Neural cell (in vitro differentiated cells): ENCODE results near the gene TYW1. TPM values are rescaled to one million over a fixed set of nuclear protein-coding genes. Genes with fewer than 3 reads are reported as not detected.

Experiments used
- H2AFZ ChIP-seq: fragments of 200-600, 300-800 bp; sonication (generic), shearing (Covaris generic); 2 replicates; pipeline ENCODE4 v1.6.0; 2014; ENCODE audit warnings: low read depth, mild to moderate bottlenecking, antibody characterized with exemption, low read length, moderate library complexity
- H3F3A ChIP-seq: fragments of 200-600 bp; shearing (Covaris generic); 2 replicates; pipeline ENCODE4 v1.6.1; 2016; ENCODE audit warnings: mild to moderate bottlenecking, moderate library complexity, mixed read lengths, antibody characterized with exemption, low read length; ENCODE audit not compliant: insufficient read depth, poor library complexity, severe bottlenecking
- H3K27ac ChIP-seq: fragments of 200-600, 300-800 bp; sonication (generic), shearing (Covaris generic); 2 replicates; pipeline ENCODE4 v1.5.1; 2014; ENCODE audit warnings: mild to moderate bottlenecking, low read length, moderate library complexity
- H3K27me3 ChIP-seq: fragments of 300-800, 200-600 bp; sonication (generic), shearing (Covaris generic); 2 replicates; pipeline ENCODE4 v1.6.0; 2014; ENCODE audit warnings: mild to moderate bottlenecking, low read depth, low read length, moderate library complexity; ENCODE audit not compliant: insufficient read depth
- H3K36me3 ChIP-seq: fragments of 300-800, 200-600 bp; sonication (generic), shearing (Covaris generic); 2 replicates; pipeline ENCODE4 v1.5.1; 2014; ENCODE audit warnings: mild to moderate bottlenecking, antibody characterized with exemption, low read length, moderate library complexity; ENCODE audit not compliant: insufficient read depth
- H3K4me2 ChIP-seq: fragments of 300-800, 200-600 bp; sonication (generic), shearing (Covaris generic); 2 replicates; pipeline ENCODE4 v1.6.0; 2014; ENCODE audit warnings: mild to moderate bottlenecking, low read length
- H3K4me3 ChIP-seq: fragments of 300-800, 200-600 bp; sonication (generic), shearing (Covaris generic); 2 replicates; pipeline ENCODE4 v1.5.1; 2014; ENCODE audit warnings: mild to moderate bottlenecking, low read length, moderate library complexity
- H3K79me2 ChIP-seq: fragments of 200-600 bp; shearing (Covaris generic); replicated peaks from 2 replicates; pipeline ENCODE4 v1.6.0; 2014; ENCODE audit warnings: mild to moderate bottlenecking, low read length, moderate library complexity; ENCODE audit not compliant: insufficient read depth
- H3K9ac ChIP-seq: fragments of 300-800, 200-600 bp; sonication (generic), shearing (Covaris generic); 2 replicates; pipeline ENCODE4 v1.6.1; 2016; ENCODE audit warnings: mild to moderate bottlenecking, low read length, mixed read lengths
- H3K9me2 ChIP-seq: fragments of 200-600 bp; shearing (Covaris generic); 2 replicates; pipeline ENCODE4 v1.6.1; 2016; ENCODE audit warnings: mild to moderate bottlenecking, low read length, mixed read lengths; ENCODE audit not compliant: insufficient read depth
- H3K9me3 ChIP-seq: fragments of 200-600, 300-800 bp; sonication (generic), shearing (Covaris generic); 2 replicates; pipeline ENCODE4 v1.6.1; 2016; ENCODE audit warnings: mild to moderate bottlenecking, mixed run types, low read length, moderate library complexity, mixed read lengths
- H4K20me1 ChIP-seq: fragments of 200-600 bp; shearing (Covaris generic); 2 replicates; pipeline ENCODE4 v1.6.1; 2016; ENCODE audit warnings: mild to moderate bottlenecking, mixed run types; ENCODE audit not compliant: insufficient read depth
- EP300 ChIP-seq: fragments of 450-650 bp; conservative IDR thresholded peaks from 2 replicates; pipeline ENCODE4 v1.6.1; 2014; ENCODE audit warnings: antibody characterized with exemption, mild to moderate bottlenecking, moderate library complexity; ENCODE audit not compliant: poor library complexity, severe bottlenecking
- EZH2 ChIP-seq: fragments of 200-600, 300-800 bp; shearing (Covaris generic), sonication (generic); IDR thresholded peaks from 2 replicates; pipeline ENCODE4 v1.6.1; 2014; ENCODE audit warnings: antibody characterized with exemption, low read length, borderline replicate concordance, mild to moderate bottlenecking; ENCODE audit not compliant: insufficient read depth, poor library complexity, severe bottlenecking
- MXI1 ChIP-seq: fragments of 450-650 bp; conservative IDR thresholded peaks from 2 replicates; pipeline ENCODE4 v1.6.1; 2014; ENCODE audit warnings: antibody characterized with exemption, mild to moderate bottlenecking; ENCODE audit not compliant: poor library complexity, severe bottlenecking
- POLR2AphosphoS5 ChIP-seq: IDR thresholded peaks from 2 replicates; pipeline ENCODE4 v1.6.1; 2012
- RAD21 ChIP-seq: fragments of 450-650 bp; conservative IDR thresholded peaks from 2 replicates; pipeline ENCODE4 v1.6.1; 2014; ENCODE audit warnings: antibody characterized with exemption, mild to moderate bottlenecking, moderate library complexity
- SMC3 ChIP-seq: fragments of 450-650 bp; conservative IDR thresholded peaks from 2 replicates; pipeline ENCODE4 v1.6.1; 2014; ENCODE audit warnings: antibody characterized with exemption, mild to moderate bottlenecking, moderate library complexity; ENCODE audit not compliant: poor library complexity
- TAF1 ChIP-seq: IDR thresholded peaks from 2 replicates; pipeline ENCODE4 v1.6.1; 2012; ENCODE audit warnings: low read depth
- polyA plus RNA-seq: library from polyadenylated mRNA; depleted of rRNA; stranded (reverse); fragments of >200 nt; gene quantifications from 2 replicates; pipeline ENCODE4 v1.2.3, GENCODE V29; 2014
- TF ChIP-seq, protein P1 (sequence below): fragments of 450-650 bp; IDR thresholded peaks from 2 replicates; pipeline ENCODE4 v1.5.1; 2014; ENCODE audit warnings: antibody characterized with exemption, mild to moderate bottlenecking, moderate library complexity; ENCODE audit not compliant: poor library complexity, severe bottlenecking
- TF ChIP-seq, protein P2 (sequence below): IDR thresholded peaks from 2 replicates; pipeline ENCODE4 v1.6.1; 2012; ENCODE audit warnings: borderline replicate concordance

Gene TYW1
- polyA plus RNA-seq, 1 donor from 2014 or later = 14.9 TPM

DNA sequence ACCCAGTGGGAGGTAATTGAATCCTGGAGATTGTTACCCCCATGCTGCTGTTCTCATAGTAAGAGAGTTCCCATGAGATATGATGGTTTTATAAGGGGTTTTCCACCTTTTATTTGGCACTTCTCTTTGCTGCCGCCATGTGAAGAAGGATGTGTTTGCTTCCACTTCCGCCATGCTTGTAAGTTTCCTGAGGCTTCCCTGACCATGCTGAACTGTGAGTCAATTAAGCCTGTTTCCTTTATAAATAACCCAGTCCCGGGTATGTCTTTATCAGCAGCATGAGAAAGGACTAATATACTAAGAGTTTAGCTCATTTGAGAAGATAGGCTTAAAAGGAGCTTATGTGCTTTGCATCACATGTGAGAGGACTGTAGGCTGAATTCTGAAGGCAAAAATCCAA is 46.3 kb upstream of the TYW1 start:
- Histone ChIP-seq H2AFZ (no peak overlapping the region), H3K9ac (no peak overlapping the region), H3K36me3 (peaks cover 4% of the 10 kb centered on the region), H4K20me1 (no peaks in the 10 kb centered on the region), H3K27me3 (no peaks in the 10 kb centered on the region), H3K9me2 (no peaks in the 10 kb centered on the region), H3K79me2 (no peaks in the 10 kb centered on the region), H3K4me2 (no peak overlapping the region), H3F3A (no peaks in the 10 kb centered on the region), H3K4me3 (no peak overlapping the region), H3K27ac (no peak overlapping the region), H3K9me3 (no peaks in the 10 kb centered on the region)
- TF ChIP-seq, protein P1, sequence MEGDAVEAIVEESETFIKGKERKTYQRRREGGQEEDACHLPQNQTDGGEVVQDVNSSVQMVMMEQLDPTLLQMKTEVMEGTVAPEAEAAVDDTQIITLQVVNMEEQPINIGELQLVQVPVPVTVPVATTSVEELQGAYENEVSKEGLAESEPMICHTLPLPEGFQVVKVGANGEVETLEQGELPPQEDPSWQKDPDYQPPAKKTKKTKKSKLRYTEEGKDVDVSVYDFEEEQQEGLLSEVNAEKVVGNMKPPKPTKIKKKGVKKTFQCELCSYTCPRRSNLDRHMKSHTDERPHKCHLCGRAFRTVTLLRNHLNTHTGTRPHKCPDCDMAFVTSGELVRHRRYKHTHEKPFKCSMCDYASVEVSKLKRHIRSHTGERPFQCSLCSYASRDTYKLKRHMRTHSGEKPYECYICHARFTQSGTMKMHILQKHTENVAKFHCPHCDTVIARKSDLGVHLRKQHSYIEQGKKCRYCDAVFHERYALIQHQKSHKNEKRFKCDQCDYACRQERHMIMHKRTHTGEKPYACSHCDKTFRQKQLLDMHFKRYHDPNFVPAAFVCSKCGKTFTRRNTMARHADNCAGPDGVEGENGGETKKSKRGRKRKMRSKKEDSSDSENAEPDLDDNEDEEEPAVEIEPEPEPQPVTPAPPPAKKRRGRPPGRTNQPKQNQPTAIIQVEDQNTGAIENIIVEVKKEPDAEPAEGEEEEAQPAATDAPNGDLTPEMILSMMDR = no peak
- TF ChIP-seq MXI1 = no peak

DNA sequence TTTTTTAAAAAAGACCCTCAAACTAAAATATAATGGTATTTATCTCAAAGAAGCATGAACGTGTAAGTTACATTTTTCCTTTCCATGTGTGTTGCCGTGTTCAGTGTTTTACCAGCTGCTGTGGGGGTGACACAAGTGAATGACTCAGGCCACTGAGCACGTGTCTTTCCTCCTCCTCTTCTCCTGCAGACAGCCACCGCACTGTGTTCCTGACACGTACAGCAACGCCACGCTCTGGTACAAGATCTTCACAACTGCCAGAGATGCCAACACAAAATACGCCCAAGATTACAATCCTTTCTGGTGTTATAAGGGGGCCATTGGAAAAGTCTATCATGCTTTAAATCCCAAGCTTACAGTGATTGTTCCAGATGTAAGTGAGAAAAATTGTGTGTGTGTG is 45.9 kb upstream of the TYW1 start:
- no peak overlapping the region for H3K4me3 ChIP-seq
- no peaks in the 10 kb centered on the region for H3F3A ChIP-seq
- peaks cover 4% of the 10 kb centered on the region for H3K36me3 ChIP-seq
- H2AFZ ChIP-seq = no peak overlapping the region
- no peak overlapping the region for H3K4me2 ChIP-seq
- no peaks in the 10 kb centered on the region for H4K20me1 ChIP-seq
- H3K9me3 ChIP-seq = no peaks in the 10 kb centered on the region
- H3K27me3 ChIP-seq = no peaks in the 10 kb centered on the region
- H3K79me2 ChIP-seq = no peaks in the 10 kb centered on the region
- H3K9ac ChIP-seq = no peak overlapping the region
- no peak for TF ChIP-seq EZH2
- TF ChIP-seq, protein P1 = no peak
- TF ChIP-seq RAD21 = no peak
- no peak for TF ChIP-seq POLR2AphosphoS5
- TF ChIP-seq, protein P2, sequence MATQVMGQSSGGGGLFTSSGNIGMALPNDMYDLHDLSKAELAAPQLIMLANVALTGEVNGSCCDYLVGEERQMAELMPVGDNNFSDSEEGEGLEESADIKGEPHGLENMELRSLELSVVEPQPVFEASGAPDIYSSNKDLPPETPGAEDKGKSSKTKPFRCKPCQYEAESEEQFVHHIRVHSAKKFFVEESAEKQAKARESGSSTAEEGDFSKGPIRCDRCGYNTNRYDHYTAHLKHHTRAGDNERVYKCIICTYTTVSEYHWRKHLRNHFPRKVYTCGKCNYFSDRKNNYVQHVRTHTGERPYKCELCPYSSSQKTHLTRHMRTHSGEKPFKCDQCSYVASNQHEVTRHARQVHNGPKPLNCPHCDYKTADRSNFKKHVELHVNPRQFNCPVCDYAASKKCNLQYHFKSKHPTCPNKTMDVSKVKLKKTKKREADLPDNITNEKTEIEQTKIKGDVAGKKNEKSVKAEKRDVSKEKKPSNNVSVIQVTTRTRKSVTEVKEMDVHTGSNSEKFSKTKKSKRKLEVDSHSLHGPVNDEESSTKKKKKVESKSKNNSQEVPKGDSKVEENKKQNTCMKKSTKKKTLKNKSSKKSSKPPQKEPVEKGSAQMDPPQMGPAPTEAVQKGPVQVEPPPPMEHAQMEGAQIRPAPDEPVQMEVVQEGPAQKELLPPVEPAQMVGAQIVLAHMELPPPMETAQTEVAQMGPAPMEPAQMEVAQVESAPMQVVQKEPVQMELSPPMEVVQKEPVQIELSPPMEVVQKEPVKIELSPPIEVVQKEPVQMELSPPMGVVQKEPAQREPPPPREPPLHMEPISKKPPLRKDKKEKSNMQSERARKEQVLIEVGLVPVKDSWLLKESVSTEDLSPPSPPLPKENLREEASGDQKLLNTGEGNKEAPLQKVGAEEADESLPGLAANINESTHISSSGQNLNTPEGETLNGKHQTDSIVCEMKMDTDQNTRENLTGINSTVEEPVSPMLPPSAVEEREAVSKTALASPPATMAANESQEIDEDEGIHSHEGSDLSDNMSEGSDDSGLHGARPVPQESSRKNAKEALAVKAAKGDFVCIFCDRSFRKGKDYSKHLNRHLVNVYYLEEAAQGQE = no peak
- no peak for TF ChIP-seq TAF1
- no peak for TF ChIP-seq SMC3
- no peak for TF ChIP-seq EP300
- TF ChIP-seq MXI1 = no peak
- no peaks in the 10 kb centered on the region for H3K9me2 ChIP-seq
- no peak overlapping the region for H3K27ac ChIP-seq
